NOMO-1 (cell line): ENCODE data around the gene RPL29.
A peak's percentile ranks its signal among the peaks of the same experiment; 100 is the strongest.

ENCODE experiments used
- DNase-seq, 2 experiments: peaks; one replicate each; lab custom pipeline; 2025; ENCODE audit not compliant: unreplicated experiment in 2 of 2; lab: John Stamatoyannopoulos, UW

RPL29 gene

DNA sequence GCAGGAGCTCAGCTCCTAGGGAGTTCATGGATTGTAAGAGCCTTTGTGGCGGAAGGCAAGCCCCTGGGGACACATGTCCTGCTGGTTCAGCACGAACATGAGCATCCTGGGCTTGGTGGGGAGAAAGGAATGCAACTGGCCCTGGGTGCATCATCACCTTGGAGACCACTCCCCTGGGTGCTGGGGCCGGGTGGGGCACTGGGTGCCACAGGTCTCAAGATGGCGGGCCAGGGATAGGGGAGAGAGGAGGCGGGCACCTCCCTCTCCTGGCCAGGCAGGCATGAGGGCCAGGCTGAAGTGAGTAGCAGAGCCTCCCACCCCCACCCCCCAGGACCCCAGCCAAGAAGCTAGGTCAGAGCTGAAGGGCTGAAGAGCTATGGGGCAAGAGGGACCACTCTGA lies 29.2 kb downstream of the RPL29 start:
- DNase-seq, result no peak

GRCh38 chr3:51966016-51966415 lies 29.7 kb downstream of the RPL29 start:
- DNase-seq, result no peak

GRCh38 chr3:51964521-51964920 lies 31.2 kb downstream of the RPL29 start:
- no peak for DNase-seq

DNA sequence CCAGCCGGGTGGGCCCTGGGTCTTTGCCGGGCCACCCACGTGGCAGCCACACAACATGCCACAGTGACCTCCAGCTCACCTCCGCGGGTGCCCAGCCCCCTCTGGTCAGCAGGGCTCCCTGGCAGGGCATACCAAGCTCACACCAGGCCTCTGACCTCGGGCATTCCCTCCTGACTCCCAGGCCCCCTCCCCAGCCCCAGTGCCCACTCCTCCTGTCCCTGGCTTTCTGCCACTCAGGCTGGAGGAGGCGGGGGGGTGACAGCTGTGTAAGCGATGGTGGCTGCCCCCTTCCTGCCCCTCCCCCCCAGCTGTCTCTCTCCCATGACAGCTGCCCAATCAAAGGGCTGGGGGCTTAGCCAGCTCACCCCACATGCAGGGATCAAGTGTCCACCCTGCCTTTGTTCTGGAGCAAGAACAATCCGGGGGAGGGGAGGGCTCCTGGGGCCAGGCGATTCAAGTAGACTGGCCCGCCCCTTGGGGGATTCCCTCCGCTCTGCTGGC lies 31.7 kb downstream of the RPL29 start:
- no peak for DNase-seq

GRCh38 chr3:51962854-51963530 lies 32.7 kb downstream of the RPL29 start:
- no peak for DNase-seq

- no peak for DNase-seq
Measured at GRCh38 chr3:51961602-51962569, 33.8 kb downstream of the RPL29 start.

DNA sequence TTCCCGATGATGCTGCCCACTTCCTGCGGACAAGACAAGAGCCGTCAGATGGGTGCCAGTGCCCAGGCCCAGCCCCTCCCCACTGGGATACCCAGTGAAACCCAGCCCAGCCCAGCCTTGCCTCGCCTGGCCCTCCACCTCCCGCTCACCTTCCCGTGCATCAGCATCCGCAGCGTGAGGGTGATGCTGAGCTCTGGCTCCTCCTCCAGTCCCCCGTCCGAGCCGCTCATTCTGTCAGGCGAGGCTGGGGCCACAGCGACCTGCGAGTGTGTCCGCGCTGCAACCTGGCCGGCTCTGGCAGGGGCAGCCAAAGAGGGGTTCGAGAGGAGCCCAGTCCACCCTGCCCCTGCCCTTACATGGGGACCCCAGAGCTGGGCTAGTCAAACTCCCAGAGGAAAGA lies 34.7 kb downstream of the RPL29 start:
- no peak for DNase-seq

DNA sequence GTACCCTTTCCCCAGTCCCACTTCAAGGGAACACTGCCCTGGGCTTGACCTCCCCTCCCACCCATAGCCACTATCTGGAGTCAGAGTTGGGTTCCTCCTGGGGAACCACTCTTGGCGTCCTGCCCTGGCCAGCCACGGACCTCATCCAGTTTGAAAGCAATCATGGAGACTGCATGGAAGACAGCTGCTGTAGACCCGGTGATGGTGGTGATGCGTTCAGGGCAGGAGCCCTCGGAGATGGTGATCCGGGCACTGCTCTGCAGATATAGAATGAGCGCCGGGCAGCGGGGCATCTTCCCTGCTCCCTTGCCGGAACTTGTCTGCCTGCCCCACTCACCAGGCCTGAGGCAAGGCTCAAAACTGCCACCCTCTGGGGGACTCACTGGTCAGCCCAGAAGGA lies 35.3 kb downstream of the RPL29 start:
- no peak for DNase-seq

DNA sequence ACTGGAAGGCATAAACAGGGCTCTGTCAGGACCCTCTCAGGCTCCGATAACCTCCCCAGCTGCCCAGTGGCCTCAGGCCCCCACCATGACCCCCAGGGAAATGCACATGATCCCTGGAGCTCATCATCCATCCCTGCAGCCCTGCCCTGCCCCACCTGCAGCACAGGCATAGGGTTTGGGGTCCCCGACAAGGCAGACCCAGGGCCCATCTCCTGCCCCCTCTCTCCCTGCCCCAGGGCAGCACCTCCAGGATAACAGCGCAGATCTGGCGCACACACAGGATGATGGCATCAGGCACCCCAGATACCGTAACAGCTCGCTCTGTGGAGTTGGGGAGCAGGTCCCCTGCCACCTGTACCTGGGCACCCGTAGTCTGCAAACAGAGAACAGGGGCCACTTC lies 36.0 kb downstream of the RPL29 start:
- no peak for DNase-seq

DNA sequence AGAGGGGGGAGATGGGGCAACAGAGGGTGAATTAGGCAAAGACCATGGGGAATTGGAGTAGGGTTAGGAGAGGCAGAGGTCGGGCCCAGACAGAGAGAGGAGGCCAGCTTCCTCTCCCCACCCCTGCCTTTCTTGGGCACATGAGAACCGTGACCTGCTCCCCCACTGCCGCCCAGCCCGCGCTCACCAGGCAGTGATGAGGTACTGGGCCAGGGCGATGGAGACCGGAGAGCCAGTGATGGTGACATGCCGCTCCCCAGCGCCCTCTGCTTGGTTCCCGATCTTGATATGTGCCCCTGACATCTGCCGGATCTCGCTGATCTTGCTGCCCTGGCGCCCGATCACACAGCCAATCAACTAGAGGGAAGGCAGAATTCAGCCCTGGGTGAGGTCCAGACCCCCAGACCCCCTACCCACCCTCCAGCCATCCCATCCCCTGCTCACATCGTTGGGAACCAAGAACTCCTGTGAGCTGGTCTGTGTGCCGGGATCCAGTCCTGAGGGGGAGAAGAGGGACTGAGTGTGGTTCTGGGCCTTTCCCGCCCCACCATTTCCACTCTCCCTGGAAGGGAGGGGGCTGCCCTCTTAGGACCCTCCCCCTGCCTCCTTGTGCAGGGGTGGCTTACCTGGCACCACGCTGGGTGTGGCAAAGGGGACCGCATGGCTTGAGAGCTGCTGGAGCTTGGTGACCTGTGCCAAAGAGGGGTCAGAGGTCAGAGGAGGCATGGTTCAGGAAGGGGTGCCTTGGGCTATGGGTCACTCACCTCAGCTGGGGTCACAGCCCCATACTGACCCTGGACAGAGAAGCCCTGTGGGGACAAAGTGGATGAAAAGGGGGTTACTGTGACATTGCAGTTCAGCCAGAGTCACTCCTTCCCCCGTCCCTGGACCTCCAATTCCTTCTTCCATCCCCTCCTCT lies 36.8 kb downstream of the RPL29 start:
- DNase-seq, result no peak

- no peak for DNase-seq
Measured at GRCh38 chr3:51957520-51958205, 38.0 kb downstream of the RPL29 start.

- no peak for DNase-seq
Measured at GRCh38 chr3:51955893-51956770, 39.6 kb downstream of the RPL29 start.

- DNase-seq, result no peak
Measured at GRCh38 chr3:51955175-51955892, 40.4 kb downstream of the RPL29 start, which contains the start of gene GPR62. Gene GPR62, plus strand, starts transcription at chr3:51955381. Its CDS starts 272 bp downstream, at chr3:51955653.

DNA sequence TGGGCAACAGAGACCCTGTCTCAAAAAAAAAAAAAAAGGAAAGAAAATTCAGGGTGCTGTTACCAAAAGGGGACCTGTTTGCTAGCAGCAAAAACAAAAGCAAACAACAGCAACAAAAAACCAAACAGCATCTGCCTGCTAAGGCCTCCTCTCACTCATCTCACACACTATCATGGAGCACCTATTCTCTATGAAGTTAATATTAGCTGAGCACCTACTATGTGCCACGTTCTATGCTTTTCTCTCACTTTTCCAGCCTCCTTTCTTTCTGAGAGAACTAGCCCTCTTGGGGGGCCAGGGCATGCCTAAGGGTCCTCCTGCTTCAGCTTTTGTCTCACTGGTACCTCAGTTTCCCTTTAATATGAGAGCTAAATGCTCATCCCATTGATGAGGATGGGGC lies 41.0 kb downstream of the RPL29 start:
- DNase-seq, result no peak

DNA sequence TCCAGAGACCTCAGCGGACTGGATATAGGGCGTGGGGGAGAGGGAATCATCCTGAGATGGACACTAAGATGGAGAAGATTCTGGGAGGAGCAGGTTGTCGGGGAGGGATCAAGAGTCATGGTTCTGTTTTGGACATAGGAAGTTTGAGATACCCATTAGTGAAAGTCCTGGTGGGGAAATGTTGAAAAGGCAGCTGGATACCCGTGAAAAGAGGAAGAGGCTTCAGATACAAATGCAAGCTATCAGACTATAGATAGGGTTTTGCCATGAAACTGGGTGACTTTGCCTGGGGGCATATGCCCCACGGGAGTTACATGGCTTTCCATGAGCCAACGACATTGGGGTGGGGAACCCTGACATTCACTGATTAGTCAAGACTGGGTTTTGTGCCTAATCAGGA lies 41.6 kb downstream of the RPL29 start:
- DNase-seq, result peak; percentile 26 to 74

DNA sequence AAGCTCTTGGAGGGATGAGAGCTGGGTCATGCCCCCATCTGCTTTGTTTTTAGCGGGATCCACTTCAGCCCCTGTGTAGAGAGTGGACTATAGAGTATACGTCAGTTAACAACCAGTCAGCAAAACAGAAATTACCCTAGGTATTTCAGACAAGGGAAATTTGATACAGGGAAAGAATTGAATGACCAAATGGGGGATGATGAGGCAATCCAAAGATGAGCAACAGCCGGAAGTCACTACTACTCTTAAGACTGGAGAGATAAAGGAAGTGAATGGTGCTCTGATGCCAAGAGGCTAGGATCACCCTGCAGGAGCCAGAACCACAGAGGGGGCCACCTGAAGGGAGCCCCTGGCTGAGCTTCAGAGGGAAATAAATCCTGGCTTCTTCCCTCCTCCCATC lies 42.2 kb downstream of the RPL29 start:
- peak; percentile 69 to 89 for DNase-seq

DNA sequence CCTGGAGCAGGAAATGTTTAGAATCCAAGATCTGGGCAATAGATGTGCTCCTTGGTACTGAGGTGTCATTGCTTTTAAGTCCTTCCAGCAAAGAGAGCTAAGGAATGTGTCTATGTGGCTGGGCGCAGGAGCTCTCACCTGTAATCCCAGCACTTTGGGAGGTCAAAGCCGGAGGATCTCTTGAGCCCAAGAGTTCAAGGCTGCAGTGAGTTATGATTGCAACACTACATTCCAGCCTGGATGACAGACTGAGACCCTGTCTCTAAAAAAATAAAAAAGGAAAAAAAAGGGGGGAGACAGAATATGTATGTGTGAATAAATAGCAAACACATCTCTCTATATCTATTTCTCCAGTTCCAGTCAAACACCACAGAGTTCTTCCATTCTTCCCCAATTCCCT lies 44.8 kb downstream of the RPL29 start:
- DNase-seq, result no peak

DNA sequence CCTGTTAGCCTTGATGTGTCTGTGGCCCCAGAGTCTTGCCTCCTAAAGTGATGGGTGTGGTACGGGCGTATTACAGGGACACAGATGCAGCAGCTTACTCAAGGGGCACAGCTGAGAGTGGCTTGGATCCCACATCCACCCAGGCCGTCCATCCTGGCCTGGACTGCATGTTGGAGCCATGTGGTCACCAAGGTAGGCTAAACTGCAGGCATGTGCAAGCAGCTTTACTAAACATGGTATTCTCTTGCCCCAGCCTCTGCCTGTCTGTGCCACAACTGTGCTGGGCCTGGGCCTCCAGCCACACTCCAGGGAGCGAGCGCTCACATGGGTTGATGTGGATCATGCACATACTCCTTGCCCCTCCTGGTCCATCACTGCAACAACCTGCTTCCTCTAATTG lies 46.6 kb downstream of the RPL29 start:
- no peak for DNase-seq
